ENCODE data around the gene ATP5MC3. TPM values are rescaled to one million over a fixed set of nuclear protein-coding genes. Genes with fewer than 3 reads are reported as not detected.

ATP5MC3 gene
- total and polyA plus RNA-seq, 2 of the 13 experiments (the other 11 are each of a cell fraction or from before 2014, with no cell fraction given) = 676 to 1,007 TPM

- no peak overlapping the region for H3K27ac ChIP-seq (ENCODE audit: extremely low read length, insufficient read depth, low read length)
- H3K9ac ChIP-seq (ENCODE audit: insufficient read depth, low read depth, low read length) = no peak overlapping the region
- ATAC-seq = no peak
- H3K4me3 ChIP-seq (replicated peaks in 1 of 3; ENCODE audit: insufficient read depth in 1 of 3, low read depth in 2 of 3, low read length in 3 of 3) = no peak overlapping the region
- H3K9me3 ChIP-seq (ENCODE audit: low read length) = no peaks in the 10 kb centered on the region
- in situ Hi-C loops (cut with HindIII; ENCODE audit: extremely low pct_ligation_motif_present, low pct_unique_long_range_greater_than_20kb) (no loop called here), intact Hi-C loops (cut with micrococcal nuclease; ENCODE audit: unreplicated experiment) (no loop called here)
- DNase-seq (ENCODE audit: low spot score) = no peak
- no peak overlapping the region for H3K4me2 ChIP-seq (ENCODE audit: low read depth, low read length)
- peaks cover 10 to 34% of the 10 kb centered on the region in 2 experiments for H3K36me3 ChIP-seq (replicated peaks in 1 of 2; ENCODE audit: control insufficient read depth in 1 of 2, insufficient read depth in 2 of 2, low read length in 2 of 2)
- TF ChIP-seq KLF15 (CRISPR knock-in tag; IDR thresholded peaks at IDR 0.05; ENCODE audit: borderline replicate concordance) = no peak
- TF ChIP-seq ZNF605 (CRISPR knock-in tag; IDR thresholded peaks at IDR 0.05) = no peak
- TF ChIP-seq THYN1 (CRISPR knock-in tag; IDR thresholded peaks at IDR 0.05; ENCODE audit: borderline replicate concordance, low read depth) = no peak
- no peak for TF ChIP-seq PRMT3 (CRISPR knock-in tag; IDR thresholded peaks at IDR 0.05; ENCODE audit: borderline replicate concordance, low read depth)
- TF ChIP-seq ZNF138 (CRISPR knock-in tag; IDR thresholded peaks at IDR 0.05; ENCODE audit: low read depth) = no peak
- no peak for TF ChIP-seq NFKBIZ (CRISPR knock-in tag; IDR thresholded peaks at IDR 0.05)
- no peak for TF ChIP-seq HOXA3 (CRISPR knock-in tag; IDR thresholded peaks at IDR 0.05)
- TF ChIP-seq KDM5B (CRISPR knock-in tag; IDR thresholded peaks at IDR 0.05; ENCODE audit: borderline replicate concordance) = no peak
- no peak for TF ChIP-seq CHCHD3 (CRISPR knock-in tag; IDR thresholded peaks at IDR 0.05)
- no peak for TF ChIP-seq ZNF253 (CRISPR knock-in tag; IDR thresholded peaks at IDR 0.05; ENCODE audit: borderline replicate concordance)
- TF ChIP-seq HNRNPUL1 (IDR thresholded peaks at IDR 0.05; ENCODE audit: low read depth, low read length) = no peak
- no peak for TF ChIP-seq EHMT2 (IDR thresholded peaks at IDR 0.05; ENCODE audit: borderline replicate concordance, low read depth, low read length)
- TF ChIP-seq STAT5B (CRISPR knock-in tag; IDR thresholded peaks at IDR 0.05) = no peak
- TF ChIP-seq ZNF646 (CRISPR knock-in tag; IDR thresholded peaks at IDR 0.05) = no peak
- TF ChIP-seq ZNF724P (CRISPR knock-in tag; IDR thresholded peaks at IDR 0.05; ENCODE audit: borderline replicate concordance) = no peak
- TF ChIP-seq ZNF629 (CRISPR knock-in tag; conservative IDR thresholded peaks at IDR 0.05) = no peak
- TF ChIP-seq POLR2AphosphoS2 (IDR thresholded peaks at IDR 0.05; ENCODE audit: low read depth, low read length) = no peak
- TF ChIP-seq JUND (CRISPR knock-in tag; IDR thresholded peaks at IDR 0.05) = no peak
- peaks cover 49% of the 10 kb centered on the region for H4K20me1 ChIP-seq (ENCODE audit: insufficient read depth, low read length)
- H3K27me3 ChIP-seq (ENCODE audit: control insufficient read depth in 1 of 2, insufficient read depth in 2 of 2, low read length in 2 of 2) = no peaks in the 10 kb centered on the region
- H2AFZ ChIP-seq (ENCODE audit: low read length) = no peak overlapping the region
- ChIA-PET CTCF (ENCODE audit: low intra/inter-chr PET ratio, low total read pairs) (no interaction called here), POLR2A (interaction anchor here (1.4 kb wide), 1 partner anchor 16 kb away, joined by 4 read pairs; the partner anchor contains the start of gene ATF2)
- 90% methylated on average over 2 of the region's 2 CpGs for WGBS (ENCODE audit: low lambda C conversion rate)
- H3K4me1 ChIP-seq (ENCODE audit: insufficient read depth, low read length) = peaks cover 10% of the 10 kb centered on the region
- BruUV-seq (replicated peaks) = no TSS peak
- no peak for FAIRE-seq
- H3K79me2 ChIP-seq (ENCODE audit: insufficient read depth, low read length) = peaks cover 95% of the 10 kb centered on the region
Observed at GRCh38 chr2:175152242-175152641, 29.3 kb downstream of the ATP5MC3 start.
